Measurements from ENCODE around the gene SERPINA9.

GRCh38 chr14:94461526-94462218 lies 14.3 kb downstream of the SERPINA9 start:
- TF ChIP-seq CTCF (IDR thresholded peaks at IDR 0.05) (no peak), HDAC2 (IDR thresholded peaks at IDR 0.05) (no peak), RAD21 (conservative IDR thresholded peaks at IDR 0.05 in 1 of 2, IDR thresholded peaks at IDR 0.05 in 1 of 2) (no peak), ZC3H11A (IDR thresholded peaks at IDR 0.05) (no peak), GATA3 (IDR thresholded peaks at IDR 0.05; ENCODE audit: borderline replicate concordance) (no peak), PHF8 (IDR thresholded peaks at IDR 0.05; ENCODE audit: borderline replicate concordance, low read depth) (no peak), MAX (IDR thresholded peaks at IDR 0.05) (no peak)

All from A549 (cell line).